Neural progenitor cell (in vitro differentiated cells): ENCODE data around the gene MATN4.

Experiments used
- CTCF ChIP-seq: fragments of 200-600 bp; sonication (generic); IDR thresholded peaks from 2 replicates; pipeline ENCODE4 v1.5.1; 2017; ENCODE audit warnings: antibody characterized with exemption, mild to moderate bottlenecking
- EZH2 ChIP-seq: fragments of 200-600 bp; sonication (generic); IDR thresholded peaks from 2 replicates; pipeline ENCODE4 v1.6.1; 2017; ENCODE audit warnings: antibody characterized with exemption, mild to moderate bottlenecking, moderate library complexity

GRCh38 chr20:45345104-45345936 lies 37.2 kb upstream of the MATN4 start:
- TF ChIP-seq EZH2 (no peak), CTCF (no peak)
